B cell (primary cell): ENCODE results near the gene PRRC2C. TPM values are rescaled to one million over a fixed set of nuclear protein-coding genes. Genes with fewer than 3 reads are reported as not detected.

Source experiments
- ATAC-seq: fragments of 200-7000 bp; cut with Tn5 transposase; one replicate; pipeline ENCODE4 v1.10.0; 2021; ENCODE audit warnings: low read depth, mild to moderate bottlenecking, moderate number of reproducible peaks, moderate library complexity
- CTCF ChIA-PET: fragments of 350-600 bp; sonication (Branson Sonifier 250); formaldehyde crosslinking; loops from one replicate; lab custom pipeline; 2021; ENCODE audit warnings: antibody characterized with exemption, inconsistent platforms; lab: Charles Lee
- POLR2A ChIA-PET: fragments of 350-600 bp; sonication (Branson Sonifier 250); formaldehyde crosslinking; loops from one replicate; lab custom pipeline; 2021; ENCODE audit warnings: antibody characterized with exemption; lab: Charles Lee
- DNase-seq: peaks from one replicate; pipeline ENCODE4 v3.0.0; 2013
- H2AFZ ChIP-seq: 2 replicates; pipeline ENCODE4 v1.6.1; 2012; ENCODE audit warnings: mild to moderate bottlenecking, low read depth, low read length; ENCODE audit not compliant: insufficient read depth, poor library complexity, severe bottlenecking
- H3K27ac ChIP-seq, 2 donors: 1 replicate in 1 of 2; 2 replicates in 1 of 2; pipeline ENCODE4 v1.5.1; 2012 to 2013; ENCODE audit warnings: low read length in 2 of 2, mild to moderate bottlenecking in 2 of 2, moderate library complexity in 1 of 2
- H3K27me3 ChIP-seq, 4 experiments: fragments of 200-600 bp in 1 of 4; sonication (generic) in 1 of 4; replicated peaks in 1 of 4; 1 replicate in 2 of 4; 2 replicates in 2 of 4; pipeline versions ENCODE4 v1.6.1 to v1.7.0; 2013 to 2016; ENCODE audit warnings: low read length in 3 of 4, mild to moderate bottlenecking in 2 of 4, mixed read lengths in 1 of 4, moderate library complexity in 1 of 4; ENCODE audit not compliant: insufficient read depth in 4 of 4, control insufficient read depth in 3 of 4; ENCODE audit errors: control extremely low read depth in 1 of 4
- H3K36me3 ChIP-seq, 2 experiments: replicated peaks in 1 of 2; 1 replicate in 1 of 2; 2 replicates in 1 of 2; pipeline versions ENCODE4 v1.6.1 to v1.7.1; 2013; ENCODE audit warnings: low read length in 1 of 2; ENCODE audit not compliant: insufficient read depth in 2 of 2, control insufficient read depth in 1 of 2; ENCODE audit errors: control extremely low read depth in 1 of 2, extremely low read depth in 1 of 2
- H3K4me1 ChIP-seq, 2 donors: fragments of 200-600 bp in 1 of 2; sonication (generic) in 1 of 2; 1 replicate in 1 of 2; 2 replicates in 1 of 2; pipeline versions ENCODE4 v1.5.1 to v1.6.1; 2013 to 2017; ENCODE audit warnings: low read length in 2 of 2; ENCODE audit not compliant: control insufficient read depth in 2 of 2, insufficient read depth in 2 of 2
- H3K4me2 ChIP-seq: replicated peaks from 2 replicates; pipeline ENCODE3; 2012; ENCODE audit warnings: mild to moderate bottlenecking, low read depth, low read length; ENCODE audit not compliant: poor library complexity, severe bottlenecking
- H3K4me3 ChIP-seq, 5 experiments: fragments of 200-600 bp in 1 of 5; sonication (generic) in 1 of 5; 1 replicate in 3 of 5; 2 replicates in 2 of 5; pipeline versions ENCODE4 v1.5.1 to v1.7.0; 2011 to 2016; ENCODE audit warnings: low read length in 4 of 5, mild to moderate bottlenecking in 4 of 5, low read depth in 2 of 5, control low read depth in 1 of 5, moderate library complexity in 1 of 5; ENCODE audit not compliant: insufficient read depth in 1 of 5; ENCODE audit errors: control extremely low read depth in 1 of 5, extremely low read depth in 1 of 5
- H3K79me2 ChIP-seq: fragments of 200-600 bp; sonication (generic); one replicate; pipeline ENCODE4 v1.6.0; 2016; ENCODE audit warnings: low read length; ENCODE audit not compliant: control insufficient read depth, insufficient read depth
- H3K9ac ChIP-seq: fragments of 200-600 bp; sonication (generic); 2 replicates; pipeline ENCODE4 v1.6.1; 2017; ENCODE audit warnings: mild to moderate bottlenecking, low read length, moderate library complexity
- H3K9me3 ChIP-seq, 3 donors: one replicate each; pipeline versions ENCODE4 v1.6.1 to v1.7.1; 2013; ENCODE audit warnings: low read length in 2 of 3; ENCODE audit not compliant: control insufficient read depth in 2 of 3, insufficient read depth in 1 of 3; ENCODE audit errors: control extremely low read depth in 1 of 3
- H4K20me1 ChIP-seq: 2 replicates; pipeline ENCODE4 v1.6.0; 2012; ENCODE audit warnings: mild to moderate bottlenecking, low read length; ENCODE audit not compliant: insufficient read depth, control insufficient read depth, poor library complexity, severe bottlenecking
- H3K27ac Mint-ChIP-seq: one replicate; pipeline ENCODE4 v1.8.0; 2021; ENCODE audit warnings: mixed read lengths
- H3K27me3 Mint-ChIP-seq: one replicate; pipeline ENCODE4 v1.8.0; 2021; ENCODE audit warnings: mixed read lengths
- H3K4me1 Mint-ChIP-seq: one replicate; pipeline ENCODE4 v1.8.0; 2021; ENCODE audit warnings: mixed read lengths
- H3K4me3 Mint-ChIP-seq: one replicate; pipeline ENCODE4 v1.8.0; 2021; ENCODE audit warnings: mixed read lengths
- H3K9me3 Mint-ChIP-seq: one replicate; pipeline ENCODE4 v1.8.0; 2022; ENCODE audit warnings: mixed read lengths; ENCODE audit not compliant: insufficient read depth
- EZH2 ChIP-seq: IDR thresholded peaks from 2 replicates; pipeline ENCODE4 v1.6.1; 2012; ENCODE audit warnings: borderline replicate concordance, low read depth, mild to moderate bottlenecking, moderate library complexity, low read length; ENCODE audit not compliant: insufficient read depth, poor library complexity, severe bottlenecking
- WGBS: methylation state at CpG from one replicate; pipeline ENCODE4 v1.1.5; 2013; ENCODE audit warnings: missing lambda C conversion rate; ENCODE audit not compliant: insufficient coverage; 5-methylcytosine and 5-hydroxymethylcytosine counted together
- intact Hi-C: fragments of 100-400 bp; cut with micrococcal nuclease; formaldehyde crosslinking; loops from one replicate; pipeline ENCODE4 v1.10.0; 2022
- polyA plus RNA-seq: library from polyadenylated mRNA; depleted of rRNA; stranded (reverse); fragments of >200 nt; gene quantifications from 2 replicates; pipeline ENCODE4 v1.2.3, GENCODE V29; 2012
- total RNA-seq, 2 donors: library from RNA; stranded (reverse); fragments of 120-200 nt in 1 of 2; gene quantifications; 1 replicate in 1 of 2; 2 replicates in 1 of 2; pipeline versions ENCODE4 v1.2.3 to v1.2.4, GENCODE V29; 2013 to 2022
- TF ChIP-seq, protein P1 (sequence below): fragments of 200-600 bp; IDR thresholded peaks from one replicate; pipeline ENCODE4 v1.8.0; 2022; ENCODE audit warnings: antibody characterized with exemption, mild to moderate bottlenecking

Gene PRRC2C
- total and polyA plus RNA-seq, 2 donors (not counting 1 experiment from before 2014, with no cell fraction given), result 65.4 to 305 TPM

GRCh38 chr1:171513743-171514142 is 28.4 kb downstream of the PRRC2C start:
- CTCF ChIA-PET, result interaction anchor here (0.6 kb wide), 1 partner anchor 86 kb away, joined by 3 read pairs; no protein-coding TSS in a partner anchor
- peaks cover 0 to 4% of the 10 kb centered on the region in 2 donors for H3K4me1 ChIP-seq
- peaks cover 28% of the 10 kb centered on the region for H3K4me1 Mint-ChIP-seq
- DNase-seq (no peak), ATAC-seq (no peak)
- intact Hi-C loops, result loop anchor here (10.0 kb wide), 1 partner anchor 61 kb away; no protein-coding TSS in a partner anchor
- H4K20me1 ChIP-seq, result peaks cover 74% of the 10 kb centered on the region
- H3K4me3 Mint-ChIP-seq, result no peak overlapping the region
- TF ChIP-seq EZH2, result no peak
- TF ChIP-seq, protein P1, sequence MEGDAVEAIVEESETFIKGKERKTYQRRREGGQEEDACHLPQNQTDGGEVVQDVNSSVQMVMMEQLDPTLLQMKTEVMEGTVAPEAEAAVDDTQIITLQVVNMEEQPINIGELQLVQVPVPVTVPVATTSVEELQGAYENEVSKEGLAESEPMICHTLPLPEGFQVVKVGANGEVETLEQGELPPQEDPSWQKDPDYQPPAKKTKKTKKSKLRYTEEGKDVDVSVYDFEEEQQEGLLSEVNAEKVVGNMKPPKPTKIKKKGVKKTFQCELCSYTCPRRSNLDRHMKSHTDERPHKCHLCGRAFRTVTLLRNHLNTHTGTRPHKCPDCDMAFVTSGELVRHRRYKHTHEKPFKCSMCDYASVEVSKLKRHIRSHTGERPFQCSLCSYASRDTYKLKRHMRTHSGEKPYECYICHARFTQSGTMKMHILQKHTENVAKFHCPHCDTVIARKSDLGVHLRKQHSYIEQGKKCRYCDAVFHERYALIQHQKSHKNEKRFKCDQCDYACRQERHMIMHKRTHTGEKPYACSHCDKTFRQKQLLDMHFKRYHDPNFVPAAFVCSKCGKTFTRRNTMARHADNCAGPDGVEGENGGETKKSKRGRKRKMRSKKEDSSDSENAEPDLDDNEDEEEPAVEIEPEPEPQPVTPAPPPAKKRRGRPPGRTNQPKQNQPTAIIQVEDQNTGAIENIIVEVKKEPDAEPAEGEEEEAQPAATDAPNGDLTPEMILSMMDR, result no peak
- H3K4me3 ChIP-seq, result no peak overlapping the region
- H3K36me3 ChIP-seq, result peaks cover 11 to 49% of the 10 kb centered on the region in 2 experiments
- POLR2A ChIA-PET, result no interaction called here
- H3K27me3 Mint-ChIP-seq, result no peaks in the 10 kb centered on the region
- H3K9me3 Mint-ChIP-seq, result no peaks in the 10 kb centered on the region
- H3K9me3 ChIP-seq, result no peaks in the 10 kb centered on the region
- WGBS, result no CpG with 5 or more reads among the region's 1 CpG
- no peak overlapping the region for H3K27ac ChIP-seq
- no peak overlapping the region for H3K4me2 ChIP-seq
- H3K27me3 ChIP-seq, result no peaks in the 10 kb centered on the region
- peaks cover 72% of the 10 kb centered on the region for H3K79me2 ChIP-seq
- H3K27ac Mint-ChIP-seq, result no peak overlapping the region
- no peak overlapping the region for H3K9ac ChIP-seq
- H2AFZ ChIP-seq, result no peak overlapping the region

- Histone ChIP-seq H3K4me1 (peaks cover 0 to 4% of the 10 kb centered on the region in 2 donors), H3K27me3 (no peaks in the 10 kb centered on the region), H2AFZ (no peak overlapping the region), H3K4me3 (no peak overlapping the region), H3K9ac (no peak overlapping the region), H3K36me3 (peaks cover 11 to 60% of the 10 kb centered on the region in 2 experiments), H3K4me2 (no peak overlapping the region), H4K20me1 (peaks cover 67% of the 10 kb centered on the region), H3K9me3 (no peaks in the 10 kb centered on the region), H3K27ac (peak overlapping the region in 1 of 2 donors; percentile 19), H3K79me2 (peaks cover 62% of the 10 kb centered on the region)
- DNase-seq (no peak), ATAC-seq (no peak)
- H3K4me1 Mint-ChIP-seq, result peaks cover 18% of the 10 kb centered on the region
- H3K27ac Mint-ChIP-seq, result no peak overlapping the region
- intact Hi-C loops, result loop anchor here (10.0 kb wide), 1 partner anchor 60 kb away; no protein-coding TSS in a partner anchor
- POLR2A ChIA-PET, result no interaction called here
- no peaks in the 10 kb centered on the region for H3K9me3 Mint-ChIP-seq
- TF ChIP-seq, protein P1, result no peak
- no peak for TF ChIP-seq EZH2
- no CpG with 5 or more reads among the region's 1 CpG for WGBS
- CTCF ChIA-PET, result interaction anchor here (1.0 to 1.1 kb wide), 2 partner anchors 17 to 52 kb away, joined by 3 read pairs; no protein-coding TSS in a partner anchor
- no peaks in the 10 kb centered on the region for H3K27me3 Mint-ChIP-seq
- H3K4me3 Mint-ChIP-seq, result no peak overlapping the region
These were observed 30.0 kb downstream of the PRRC2C start for GRCh38 chr1:171515299-171515698.
